ENCODE results near the gene CTXN2. TPM values are rescaled to one million over a fixed set of nuclear protein-coding genes. Genes with fewer than 3 reads are reported as not detected.

The CTXN2 gene
- total RNA-seq, 1 donor: not detected

DNA sequence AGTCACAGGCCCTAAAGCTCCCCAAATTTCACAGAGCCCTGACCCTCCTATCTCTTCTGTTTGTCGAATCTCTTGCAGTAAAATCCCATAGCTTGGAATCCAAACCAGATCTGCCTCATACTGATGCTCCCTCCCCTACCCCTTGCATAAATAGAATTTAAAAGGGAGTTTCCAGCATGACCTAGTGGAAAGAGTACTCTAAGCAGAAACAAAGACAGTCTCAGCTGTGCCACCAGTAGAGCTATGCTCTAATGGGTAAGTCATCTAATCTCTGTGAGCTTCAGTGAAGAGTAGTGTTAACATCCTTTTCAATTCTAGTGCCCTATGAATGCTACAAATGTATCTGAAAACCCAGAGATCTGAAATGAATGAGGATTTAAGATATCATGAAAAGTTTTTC lies 10.6 kb downstream of the CTXN2 start:
- TF ChIP-seq, protein P1, sequence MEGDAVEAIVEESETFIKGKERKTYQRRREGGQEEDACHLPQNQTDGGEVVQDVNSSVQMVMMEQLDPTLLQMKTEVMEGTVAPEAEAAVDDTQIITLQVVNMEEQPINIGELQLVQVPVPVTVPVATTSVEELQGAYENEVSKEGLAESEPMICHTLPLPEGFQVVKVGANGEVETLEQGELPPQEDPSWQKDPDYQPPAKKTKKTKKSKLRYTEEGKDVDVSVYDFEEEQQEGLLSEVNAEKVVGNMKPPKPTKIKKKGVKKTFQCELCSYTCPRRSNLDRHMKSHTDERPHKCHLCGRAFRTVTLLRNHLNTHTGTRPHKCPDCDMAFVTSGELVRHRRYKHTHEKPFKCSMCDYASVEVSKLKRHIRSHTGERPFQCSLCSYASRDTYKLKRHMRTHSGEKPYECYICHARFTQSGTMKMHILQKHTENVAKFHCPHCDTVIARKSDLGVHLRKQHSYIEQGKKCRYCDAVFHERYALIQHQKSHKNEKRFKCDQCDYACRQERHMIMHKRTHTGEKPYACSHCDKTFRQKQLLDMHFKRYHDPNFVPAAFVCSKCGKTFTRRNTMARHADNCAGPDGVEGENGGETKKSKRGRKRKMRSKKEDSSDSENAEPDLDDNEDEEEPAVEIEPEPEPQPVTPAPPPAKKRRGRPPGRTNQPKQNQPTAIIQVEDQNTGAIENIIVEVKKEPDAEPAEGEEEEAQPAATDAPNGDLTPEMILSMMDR (IDR thresholded peaks at IDR 0.05; ENCODE audit: insufficient read depth, low read depth, low read length): no peak
- DNase-seq (ENCODE audit: low read depth): no peak
- no peak overlapping the region for H3K4me3 ChIP-seq (ENCODE audit: low read depth, low read length)

DNA sequence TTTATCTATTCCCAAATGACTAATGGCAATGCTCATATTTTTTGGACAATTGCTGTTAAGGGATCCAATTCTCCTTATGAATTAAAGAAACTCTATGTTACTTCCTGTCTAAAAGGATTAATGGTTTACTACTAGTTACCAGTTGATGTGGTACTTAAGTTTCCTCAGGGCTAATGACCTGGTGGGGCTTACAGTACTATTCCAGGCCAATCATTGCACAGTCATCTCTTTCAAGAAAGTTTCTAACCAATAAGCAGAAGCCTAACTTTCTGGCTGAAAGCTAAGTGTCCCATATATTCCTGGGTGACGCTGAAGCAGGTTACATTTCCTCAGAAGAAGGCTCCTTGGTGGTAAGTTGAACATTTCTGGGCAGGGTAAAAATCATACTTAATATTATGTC lies 14.5 kb downstream of the CTXN2 start, which contains the start of gene SLC12A1:
Gene SLC12A1, plus strand, starts transcription at position 322 of the 400 bp plus-strand sequence. CDS start 1,418 bp downstream, outside the sequence.
- no peak within 1 kb of the TSS for H3K4me3 ChIP-seq (ENCODE audit: low read depth, low read length)
- no peak for DNase-seq (ENCODE audit: low read depth)
- TF ChIP-seq, protein P1 (IDR thresholded peaks at IDR 0.05; ENCODE audit: insufficient read depth, low read depth, low read length): no peak

DNA sequence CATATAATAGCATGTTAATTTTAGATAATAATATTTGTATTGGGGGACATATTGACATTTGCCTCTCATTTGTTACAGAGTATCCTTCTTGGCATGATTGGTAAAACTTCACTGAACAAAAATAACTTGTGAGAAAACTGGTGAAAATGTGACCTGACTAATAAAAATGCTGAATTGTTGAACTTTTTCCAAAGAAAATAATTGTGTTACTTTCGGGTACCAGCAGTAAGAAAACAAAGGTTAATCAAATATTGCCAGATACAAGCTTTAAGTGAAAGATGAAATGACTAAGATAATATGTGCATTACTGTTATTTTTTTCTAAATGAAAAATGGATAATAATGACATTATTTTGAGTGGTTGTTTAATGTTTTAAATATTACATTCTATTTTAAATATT lies 29.8 kb downstream of the CTXN2 start:
- TF ChIP-seq, protein P1 (IDR thresholded peaks at IDR 0.05; ENCODE audit: insufficient read depth, low read depth, low read length): no peak
- no peak for DNase-seq (ENCODE audit: low read depth)
- H3K4me3 ChIP-seq (ENCODE audit: low read depth, low read length): no peak overlapping the region

DNA sequence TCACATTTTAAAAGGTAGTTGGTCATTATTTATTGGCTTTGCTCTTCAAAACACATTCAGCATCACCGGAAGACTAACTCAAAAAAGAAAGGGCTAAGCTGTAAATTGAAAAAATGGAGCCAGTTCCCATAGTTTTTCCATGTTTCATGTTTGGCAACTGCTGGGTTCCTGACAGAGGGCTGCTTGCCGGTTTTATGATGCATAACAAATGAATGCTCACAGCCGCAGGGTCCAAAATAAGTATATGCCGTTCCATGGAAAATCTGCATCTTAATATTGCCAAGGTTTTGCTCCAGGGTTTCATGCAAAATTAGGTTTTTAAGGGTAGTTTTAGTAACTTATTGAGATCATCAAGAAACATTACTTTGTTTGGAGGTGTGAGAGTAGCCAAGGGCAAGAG lies 30.4 kb downstream of the CTXN2 start:
- no peak overlapping the region for H3K4me3 ChIP-seq (ENCODE audit: low read depth, low read length)
- no peak for DNase-seq (ENCODE audit: low read depth)
- TF ChIP-seq, protein P1 (IDR thresholded peaks at IDR 0.05; ENCODE audit: insufficient read depth, low read depth, low read length): no peak

DNA sequence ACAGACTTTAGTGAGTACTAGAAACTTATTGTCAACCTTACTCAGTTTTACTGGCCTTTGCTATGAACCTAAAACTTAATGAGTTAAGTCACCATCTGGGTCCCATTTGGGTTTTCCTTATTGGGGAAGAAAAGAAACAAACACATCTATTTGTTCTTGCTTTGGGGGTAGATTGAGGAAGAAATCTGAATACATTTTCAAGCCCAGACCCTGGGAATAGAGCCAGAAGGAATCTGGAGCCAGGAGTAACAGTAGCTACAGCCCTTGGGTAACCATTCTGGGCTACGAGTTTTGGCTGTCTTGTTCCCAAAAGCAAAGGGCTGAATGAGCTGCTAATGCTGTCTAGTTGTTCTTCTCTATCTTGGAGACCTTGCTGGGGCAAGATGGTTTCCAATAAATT lies 31.2 kb downstream of the CTXN2 start:
- no peak overlapping the region for H3K4me3 ChIP-seq (ENCODE audit: low read depth, low read length)
- TF ChIP-seq, protein P1 (IDR thresholded peaks at IDR 0.05; ENCODE audit: insufficient read depth, low read depth, low read length): no peak
- no peak for DNase-seq (ENCODE audit: low read depth)

DNA sequence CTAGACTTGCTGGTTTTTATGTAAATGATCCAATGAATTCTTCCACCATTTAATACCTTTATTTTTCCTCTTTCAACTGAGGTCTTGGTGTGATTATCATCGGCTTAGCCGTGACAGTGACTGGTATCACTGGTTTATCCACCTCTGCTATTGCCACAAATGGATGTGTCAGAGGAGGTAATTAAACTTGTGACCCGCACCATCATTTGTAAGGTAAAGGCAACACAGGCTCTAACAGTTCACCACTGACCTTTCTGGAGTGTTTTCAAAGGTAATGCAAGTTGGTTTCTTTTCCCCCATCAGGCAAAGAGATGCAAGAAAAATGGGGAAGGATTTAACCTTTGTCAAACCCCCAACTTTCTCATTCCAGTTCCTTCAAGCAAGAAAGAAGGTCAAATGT lies 34.3 kb downstream of the CTXN2 start:
- TF ChIP-seq, protein P1 (IDR thresholded peaks at IDR 0.05; ENCODE audit: insufficient read depth, low read depth, low read length): no peak
- no peak overlapping the region for H3K4me3 ChIP-seq (ENCODE audit: low read depth, low read length)
- no peak for DNase-seq (ENCODE audit: low read depth)

DNA sequence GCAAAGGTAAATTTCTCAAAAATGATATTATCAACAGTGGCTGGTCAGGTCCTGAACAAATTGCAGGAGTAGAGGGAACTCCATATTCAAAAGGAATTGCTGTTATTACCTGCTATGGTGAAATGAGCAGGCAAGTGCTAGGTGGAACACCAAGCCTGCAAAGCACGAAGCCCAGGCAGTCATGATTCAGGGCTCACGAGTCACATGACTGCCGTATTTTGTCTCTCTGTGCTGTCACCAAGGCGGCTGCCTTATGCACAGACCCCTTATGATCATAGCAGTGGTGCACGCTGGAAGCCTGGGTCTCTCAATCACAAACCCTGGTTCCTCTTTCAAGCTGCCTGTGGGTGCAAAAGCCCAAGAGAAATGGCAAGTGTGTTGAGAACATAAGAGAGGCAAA lies 39.0 kb downstream of the CTXN2 start:
- no peak for DNase-seq (ENCODE audit: low read depth)
- no peak overlapping the region for H3K4me3 ChIP-seq (ENCODE audit: low read depth, low read length)
- TF ChIP-seq, protein P1 (IDR thresholded peaks at IDR 0.05; ENCODE audit: insufficient read depth, low read depth, low read length): no peak

All from fibroblast of villous mesenchyme (primary cell).